Mammary epithelial cell (primary cell): ENCODE measurements around the gene TMEM131.

Experiments
- EZH2 ChIP-seq: IDR thresholded peaks from 2 replicates; pipeline ENCODE4 v1.6.1; 2012; ENCODE audit warnings: low read length, inconsistent platforms, borderline replicate concordance
- TF ChIP-seq, protein P1 (sequence below), 2 donors: IDR thresholded peaks in 1 of 2; conservative IDR thresholded peaks in 1 of 2; 2 replicates each; pipeline ENCODE4 v1.5.1; 2011 to 2012; ENCODE audit warnings: inconsistent platforms in 2 of 2, low read length in 2 of 2, mild to moderate bottlenecking in 2 of 2, control low read depth in 1 of 2, low read depth in 1 of 2; ENCODE audit not compliant: insufficient read depth in 1 of 2; ENCODE audit errors: extremely low read depth in 1 of 2

DNA sequence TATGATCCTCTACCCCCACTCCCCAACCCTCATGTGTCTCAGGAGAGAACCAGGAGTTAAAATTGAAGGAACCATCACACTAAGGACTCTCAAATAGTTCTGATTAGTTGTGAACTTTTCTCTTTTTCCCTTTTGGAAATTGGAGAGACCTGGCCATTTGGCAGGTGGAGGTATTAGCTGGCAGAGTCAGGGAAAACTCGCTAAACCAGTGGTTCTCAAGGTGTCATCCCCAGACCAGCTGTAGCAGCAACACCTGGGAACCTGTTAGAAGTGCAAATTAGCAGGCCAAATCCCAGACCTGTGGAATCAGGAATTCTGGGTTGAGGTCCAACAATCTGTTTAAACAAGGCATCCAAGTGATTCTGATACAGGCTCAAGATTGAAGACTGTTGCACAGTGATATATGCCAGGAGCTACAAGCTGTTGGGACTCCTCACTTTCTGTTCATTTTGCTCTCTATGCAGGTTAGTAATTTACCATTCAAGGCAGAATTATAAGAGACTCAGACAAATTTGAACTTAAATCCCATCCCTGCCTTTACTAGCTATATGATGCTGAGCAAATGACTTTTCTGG, 2.8 kb upstream of the TMEM131 start:
- TF ChIP-seq, protein P1, sequence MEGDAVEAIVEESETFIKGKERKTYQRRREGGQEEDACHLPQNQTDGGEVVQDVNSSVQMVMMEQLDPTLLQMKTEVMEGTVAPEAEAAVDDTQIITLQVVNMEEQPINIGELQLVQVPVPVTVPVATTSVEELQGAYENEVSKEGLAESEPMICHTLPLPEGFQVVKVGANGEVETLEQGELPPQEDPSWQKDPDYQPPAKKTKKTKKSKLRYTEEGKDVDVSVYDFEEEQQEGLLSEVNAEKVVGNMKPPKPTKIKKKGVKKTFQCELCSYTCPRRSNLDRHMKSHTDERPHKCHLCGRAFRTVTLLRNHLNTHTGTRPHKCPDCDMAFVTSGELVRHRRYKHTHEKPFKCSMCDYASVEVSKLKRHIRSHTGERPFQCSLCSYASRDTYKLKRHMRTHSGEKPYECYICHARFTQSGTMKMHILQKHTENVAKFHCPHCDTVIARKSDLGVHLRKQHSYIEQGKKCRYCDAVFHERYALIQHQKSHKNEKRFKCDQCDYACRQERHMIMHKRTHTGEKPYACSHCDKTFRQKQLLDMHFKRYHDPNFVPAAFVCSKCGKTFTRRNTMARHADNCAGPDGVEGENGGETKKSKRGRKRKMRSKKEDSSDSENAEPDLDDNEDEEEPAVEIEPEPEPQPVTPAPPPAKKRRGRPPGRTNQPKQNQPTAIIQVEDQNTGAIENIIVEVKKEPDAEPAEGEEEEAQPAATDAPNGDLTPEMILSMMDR (conservative IDR thresholded peaks at IDR 0.05 in 1 of 2, IDR thresholded peaks at IDR 0.05 in 1 of 2; ENCODE audit: extremely low read depth in 1 of 2, insufficient read depth in 1 of 2, low read depth in 1 of 2, low read length in 2 of 2) = no peak
- TF ChIP-seq EZH2 = no peak
